ENCODE results near the gene LRRC71.

The LRRC71 gene

DNA sequence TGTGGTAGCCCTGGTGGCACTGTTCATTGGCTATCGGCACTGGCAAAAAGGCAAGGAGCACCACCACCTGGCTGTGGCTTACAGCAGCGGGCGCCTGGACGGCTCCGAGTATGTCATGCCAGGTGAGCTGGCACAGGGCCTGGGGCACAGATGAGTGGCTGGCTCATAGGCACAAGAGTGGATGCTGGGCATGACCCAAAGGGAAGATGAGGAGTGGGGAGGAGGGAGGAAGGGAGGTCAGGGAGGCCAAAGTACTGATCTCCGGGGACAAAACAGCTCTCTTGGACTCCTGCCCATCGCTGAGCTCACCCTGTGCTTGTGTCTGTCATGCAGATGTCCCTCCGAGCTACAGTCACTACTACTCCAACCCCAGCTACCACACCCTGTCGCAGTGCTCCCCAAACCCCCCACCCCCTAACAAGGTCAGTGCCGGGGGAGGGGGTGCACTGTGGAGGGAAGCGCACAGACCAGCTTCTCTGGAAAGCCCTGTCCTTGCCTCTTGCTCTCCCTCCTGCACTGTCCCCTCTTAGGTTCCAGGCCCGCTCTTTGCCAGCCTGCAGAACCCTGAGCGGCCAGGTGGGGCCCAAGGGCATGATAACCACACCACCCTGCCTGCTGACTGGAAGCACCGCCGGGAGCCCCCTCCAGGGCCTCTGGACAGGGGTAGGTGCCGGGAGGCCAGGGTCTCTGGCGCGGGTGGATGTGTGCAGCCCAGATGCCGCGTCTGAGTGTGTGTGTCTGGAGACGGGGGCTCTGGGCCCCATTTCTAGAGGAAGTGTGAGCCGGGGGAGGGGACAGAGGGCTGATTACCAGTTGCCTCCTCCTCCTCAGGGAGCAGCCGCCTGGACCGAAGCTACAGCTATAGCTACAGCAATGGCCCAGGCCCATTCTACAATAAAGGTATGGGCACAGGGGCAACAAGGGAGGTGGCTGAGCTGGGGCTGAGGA is 7.3 kb upstream of the LRRC71 start:
- no peak for TF ChIP-seq ZFP3 (CRISPR knock-in tag; IDR thresholded peaks at IDR 0.05)
- peak; percentile 54 for TF ChIP-seq TCF4 (CRISPR knock-in tag; IDR thresholded peaks at IDR 0.05; ENCODE audit: borderline replicate concordance)
- peak; percentile 52 for ATAC-seq

DNA sequence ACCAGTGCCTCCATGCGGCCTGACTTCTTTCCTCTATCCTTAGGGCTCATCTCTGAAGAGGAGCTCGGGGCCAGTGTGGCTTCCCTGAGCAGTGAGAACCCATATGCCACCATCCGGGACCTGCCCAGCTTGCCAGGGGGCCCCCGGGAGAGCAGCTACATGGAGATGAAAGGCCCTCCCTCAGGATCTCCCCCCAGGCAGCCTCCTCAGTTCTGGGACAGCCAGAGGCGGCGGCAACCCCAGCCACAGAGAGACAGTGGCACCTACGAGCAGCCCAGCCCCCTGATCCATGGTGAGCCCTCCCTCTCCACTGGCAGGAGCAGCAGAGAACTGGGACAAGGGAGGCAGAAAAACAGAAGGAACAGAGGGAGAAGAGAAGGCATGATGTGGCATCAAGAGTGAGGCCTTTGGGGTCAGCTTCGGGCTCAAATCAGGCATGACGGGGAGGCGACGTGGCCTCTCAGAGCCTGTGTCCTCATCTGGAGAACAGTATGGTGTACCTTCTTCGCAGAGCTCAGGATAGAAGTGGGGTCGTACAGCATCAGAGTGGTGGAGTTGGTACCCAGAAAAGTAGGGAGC is 6.5 kb upstream of the LRRC71 start:
- peak; percentile 3 for ATAC-seq
- TF ChIP-seq ESRRG (CRISPR knock-in tag; IDR thresholded peaks at IDR 0.05) (no peak), BACH2 (CRISPR knock-in tag; IDR thresholded peaks at IDR 0.05; ENCODE audit: borderline replicate concordance) (no peak), ZNF565 (CRISPR knock-in tag; conservative IDR thresholded peaks at IDR 0.05; ENCODE audit: low read depth) (no peak), ZNF8 (CRISPR knock-in tag; IDR thresholded peaks at IDR 0.05) (no peak), ZFP3 (CRISPR knock-in tag; IDR thresholded peaks at IDR 0.05) (no peak), PPARA (CRISPR knock-in tag; IDR thresholded peaks at IDR 0.05; ENCODE audit: borderline replicate concordance) (no peak), ZNF70 (CRISPR knock-in tag; IDR thresholded peaks at IDR 0.05) (no peak), CSDC2 (CRISPR knock-in tag; IDR thresholded peaks at IDR 0.05) (no peak), TOX (CRISPR knock-in tag; IDR thresholded peaks at IDR 0.05; ENCODE audit: borderline replicate concordance) (no peak), OSR1 (CRISPR knock-in tag; IDR thresholded peaks at IDR 0.05) (no peak), ZC3H10 (CRISPR knock-in tag; IDR thresholded peaks at IDR 0.05) (no peak), RARB (CRISPR knock-in tag; IDR thresholded peaks at IDR 0.05) (no peak), TCF4 (CRISPR knock-in tag; IDR thresholded peaks at IDR 0.05; ENCODE audit: borderline replicate concordance) (no peak)
- TF ChIP-seq, protein P1, sequence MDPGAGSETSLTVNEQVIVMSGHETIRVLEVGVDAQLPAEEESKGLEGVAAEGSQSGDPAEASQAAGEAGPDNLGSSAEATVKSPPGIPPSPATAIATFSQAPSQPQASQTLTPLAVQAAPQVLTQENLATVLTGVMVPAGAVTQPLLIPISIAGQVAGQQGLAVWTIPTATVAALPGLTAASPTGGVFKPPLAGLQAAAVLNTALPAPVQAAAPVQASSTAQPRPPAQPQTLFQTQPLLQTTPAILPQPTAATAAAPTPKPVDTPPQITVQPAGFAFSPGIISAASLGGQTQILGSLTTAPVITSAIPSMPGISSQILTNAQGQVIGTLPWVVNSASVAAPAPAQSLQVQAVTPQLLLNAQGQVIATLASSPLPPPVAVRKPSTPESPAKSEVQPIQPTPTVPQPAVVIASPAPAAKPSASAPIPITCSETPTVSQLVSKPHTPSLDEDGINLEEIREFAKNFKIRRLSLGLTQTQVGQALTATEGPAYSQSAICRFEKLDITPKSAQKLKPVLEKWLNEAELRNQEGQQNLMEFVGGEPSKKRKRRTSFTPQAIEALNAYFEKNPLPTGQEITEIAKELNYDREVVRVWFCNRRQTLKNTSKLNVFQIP (CRISPR knock-in tag; IDR thresholded peaks at IDR 0.05; ENCODE audit: borderline replicate concordance, low read depth), result no peak
- TF ChIP-seq, protein P2, sequence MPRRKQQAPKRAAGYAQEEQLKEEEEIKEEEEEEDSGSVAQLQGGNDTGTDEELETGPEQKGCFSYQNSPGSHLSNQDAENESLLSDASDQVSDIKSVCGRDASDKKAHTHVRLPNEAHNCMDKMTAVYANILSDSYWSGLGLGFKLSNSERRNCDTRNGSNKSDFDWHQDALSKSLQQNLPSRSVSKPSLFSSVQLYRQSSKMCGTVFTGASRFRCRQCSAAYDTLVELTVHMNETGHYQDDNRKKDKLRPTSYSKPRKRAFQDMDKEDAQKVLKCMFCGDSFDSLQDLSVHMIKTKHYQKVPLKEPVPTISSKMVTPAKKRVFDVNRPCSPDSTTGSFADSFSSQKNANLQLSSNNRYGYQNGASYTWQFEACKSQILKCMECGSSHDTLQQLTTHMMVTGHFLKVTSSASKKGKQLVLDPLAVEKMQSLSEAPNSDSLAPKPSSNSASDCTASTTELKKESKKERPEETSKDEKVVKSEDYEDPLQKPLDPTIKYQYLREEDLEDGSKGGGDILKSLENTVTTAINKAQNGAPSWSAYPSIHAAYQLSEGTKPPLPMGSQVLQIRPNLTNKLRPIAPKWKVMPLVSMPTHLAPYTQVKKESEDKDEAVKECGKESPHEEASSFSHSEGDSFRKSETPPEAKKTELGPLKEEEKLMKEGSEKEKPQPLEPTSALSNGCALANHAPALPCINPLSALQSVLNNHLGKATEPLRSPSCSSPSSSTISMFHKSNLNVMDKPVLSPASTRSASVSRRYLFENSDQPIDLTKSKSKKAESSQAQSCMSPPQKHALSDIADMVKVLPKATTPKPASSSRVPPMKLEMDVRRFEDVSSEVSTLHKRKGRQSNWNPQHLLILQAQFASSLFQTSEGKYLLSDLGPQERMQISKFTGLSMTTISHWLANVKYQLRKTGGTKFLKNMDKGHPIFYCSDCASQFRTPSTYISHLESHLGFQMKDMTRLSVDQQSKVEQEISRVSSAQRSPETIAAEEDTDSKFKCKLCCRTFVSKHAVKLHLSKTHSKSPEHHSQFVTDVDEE (CRISPR knock-in tag; IDR thresholded peaks at IDR 0.05), result no peak
- TF ChIP-seq, protein P3, sequence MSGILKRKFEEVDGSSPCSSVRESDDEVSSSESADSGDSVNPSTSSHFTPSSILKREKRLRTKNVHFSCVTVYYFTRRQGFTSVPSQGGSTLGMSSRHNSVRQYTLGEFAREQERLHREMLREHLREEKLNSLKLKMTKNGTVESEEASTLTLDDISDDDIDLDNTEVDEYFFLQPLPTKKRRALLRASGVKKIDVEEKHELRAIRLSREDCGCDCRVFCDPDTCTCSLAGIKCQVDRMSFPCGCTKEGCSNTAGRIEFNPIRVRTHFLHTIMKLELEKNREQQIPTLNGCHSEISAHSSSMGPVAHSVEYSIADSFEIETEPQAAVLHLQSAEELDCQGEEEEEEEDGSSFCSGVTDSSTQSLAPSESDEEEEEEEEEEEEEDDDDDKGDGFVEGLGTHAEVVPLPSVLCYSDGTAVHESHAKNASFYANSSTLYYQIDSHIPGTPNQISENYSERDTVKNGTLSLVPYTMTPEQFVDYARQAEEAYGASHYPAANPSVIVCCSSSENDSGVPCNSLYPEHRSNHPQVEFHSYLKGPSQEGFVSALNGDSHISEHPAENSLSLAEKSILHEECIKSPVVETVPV (CRISPR knock-in tag; IDR thresholded peaks at IDR 0.05), result no peak

DNA sequence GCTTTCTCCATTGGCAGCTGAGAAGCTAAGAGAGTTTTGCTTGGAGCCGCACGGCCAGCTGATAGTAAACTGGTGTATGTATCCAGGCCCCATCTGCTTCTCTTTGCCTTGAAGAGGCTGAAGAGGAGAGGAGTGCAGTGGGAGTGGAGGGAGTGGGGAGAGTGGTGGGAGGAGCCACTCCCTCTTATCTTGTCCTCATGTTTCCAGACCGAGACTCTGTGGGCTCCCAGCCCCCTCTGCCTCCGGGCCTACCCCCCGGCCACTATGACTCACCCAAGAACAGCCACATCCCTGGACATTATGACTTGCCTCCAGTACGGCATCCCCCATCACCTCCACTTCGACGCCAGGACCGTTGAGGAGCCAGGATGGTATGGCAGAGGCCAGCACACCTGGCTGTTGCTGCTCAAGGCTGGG is 6.0 kb upstream of the LRRC71 start:
- ATAC-seq, result peak; percentile 27
- TF ChIP-seq CSDC2 (CRISPR knock-in tag; IDR thresholded peaks at IDR 0.05) (no peak), RARB (CRISPR knock-in tag; IDR thresholded peaks at IDR 0.05) (no peak), SNAI2 (CRISPR knock-in tag; IDR thresholded peaks at IDR 0.05) (no peak), OSR1 (CRISPR knock-in tag; IDR thresholded peaks at IDR 0.05) (no peak), ISL1 (CRISPR knock-in tag; IDR thresholded peaks at IDR 0.05) (no peak), PPARA (CRISPR knock-in tag; IDR thresholded peaks at IDR 0.05; ENCODE audit: borderline replicate concordance) (no peak), GLIS3 (CRISPR knock-in tag; IDR thresholded peaks at IDR 0.05) (no peak), ZNF565 (CRISPR knock-in tag; conservative IDR thresholded peaks at IDR 0.05; ENCODE audit: low read depth) (no peak), ZNF8 (CRISPR knock-in tag; IDR thresholded peaks at IDR 0.05) (no peak), TOX (CRISPR knock-in tag; IDR thresholded peaks at IDR 0.05; ENCODE audit: borderline replicate concordance) (no peak), ZNF70 (CRISPR knock-in tag; IDR thresholded peaks at IDR 0.05) (no peak), TCF4 (CRISPR knock-in tag; IDR thresholded peaks at IDR 0.05; ENCODE audit: borderline replicate concordance) (no peak), ARNTL (CRISPR knock-in tag; IDR thresholded peaks at IDR 0.05; ENCODE audit: borderline replicate concordance, low read depth) (no peak)
- TF ChIP-seq, protein P4, sequence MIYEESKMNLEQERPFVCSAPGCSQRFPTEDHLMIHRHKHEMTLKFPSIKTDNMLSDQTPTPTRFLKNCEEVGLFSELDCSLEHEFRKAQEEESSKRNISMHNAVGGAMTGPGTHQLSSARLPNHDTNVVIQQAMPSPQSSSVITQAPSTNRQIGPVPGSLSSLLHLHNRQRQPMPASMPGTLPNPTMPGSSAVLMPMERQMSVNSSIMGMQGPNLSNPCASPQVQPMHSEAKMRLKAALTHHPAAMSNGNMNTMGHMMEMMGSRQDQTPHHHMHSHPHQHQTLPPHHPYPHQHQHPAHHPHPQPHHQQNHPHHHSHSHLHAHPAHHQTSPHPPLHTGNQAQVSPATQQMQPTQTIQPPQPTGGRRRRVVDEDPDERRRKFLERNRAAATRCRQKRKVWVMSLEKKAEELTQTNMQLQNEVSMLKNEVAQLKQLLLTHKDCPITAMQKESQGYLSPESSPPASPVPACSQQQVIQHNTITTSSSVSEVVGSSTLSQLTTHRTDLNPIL (CRISPR knock-in tag; IDR thresholded peaks at IDR 0.05; ENCODE audit: low read depth), result no peak
- TF ChIP-seq, protein P5, sequence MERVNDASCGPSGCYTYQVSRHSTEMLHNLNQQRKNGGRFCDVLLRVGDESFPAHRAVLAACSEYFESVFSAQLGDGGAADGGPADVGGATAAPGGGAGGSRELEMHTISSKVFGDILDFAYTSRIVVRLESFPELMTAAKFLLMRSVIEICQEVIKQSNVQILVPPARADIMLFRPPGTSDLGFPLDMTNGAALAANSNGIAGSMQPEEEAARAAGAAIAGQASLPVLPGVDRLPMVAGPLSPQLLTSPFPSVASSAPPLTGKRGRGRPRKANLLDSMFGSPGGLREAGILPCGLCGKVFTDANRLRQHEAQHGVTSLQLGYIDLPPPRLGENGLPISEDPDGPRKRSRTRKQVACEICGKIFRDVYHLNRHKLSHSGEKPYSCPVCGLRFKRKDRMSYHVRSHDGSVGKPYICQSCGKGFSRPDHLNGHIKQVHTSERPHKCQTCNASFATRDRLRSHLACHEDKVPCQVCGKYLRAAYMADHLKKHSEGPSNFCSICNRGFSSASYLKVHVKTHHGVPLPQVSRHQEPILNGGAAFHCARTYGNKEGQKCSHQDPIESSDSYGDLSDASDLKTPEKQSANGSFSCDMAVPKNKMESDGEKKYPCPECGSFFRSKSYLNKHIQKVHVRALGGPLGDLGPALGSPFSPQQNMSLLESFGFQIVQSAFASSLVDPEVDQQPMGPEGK (CRISPR knock-in tag; IDR thresholded peaks at IDR 0.05; ENCODE audit: borderline replicate concordance), result no peak
- TF ChIP-seq, protein P2 (CRISPR knock-in tag; IDR thresholded peaks at IDR 0.05), result no peak

Measured in SK-N-SH treated with all-trans-retinoic acid at 6 μM for 48 hours (cell line).